Rectal smooth muscle tissue (tissue), 1 donor: ENCODE measurements around the gene CDCA8.
A peak's percentile ranks its signal among the peaks of the same experiment; 100 is the strongest.
"Not testable (repeated sequence)": the region's sequence is repeated elsewhere in the genome, so short reads cannot be mapped to it uniquely, and the experiment has no call there.

Experiments used
- H3K27ac ChIP-seq: one replicate; pipeline ENCODE4 v1.7.0; 2013; ENCODE audit warnings: low read depth, low read length, inconsistent platforms
- H3K27me3 ChIP-seq: one replicate; pipeline ENCODE4 v1.7.0; 2013; ENCODE audit warnings: low read length; ENCODE audit not compliant: control insufficient read depth, insufficient read depth
- H3K36me3 ChIP-seq: one replicate; pipeline ENCODE4 v1.7.0; 2013; ENCODE audit warnings: low read length; ENCODE audit not compliant: control insufficient read depth, insufficient read depth
- H3K4me1 ChIP-seq: one replicate; pipeline ENCODE4 v1.7.0; 2013; ENCODE audit warnings: low read length; ENCODE audit not compliant: control insufficient read depth, insufficient read depth
- H3K4me3 ChIP-seq: one replicate; pipeline ENCODE4 v1.7.0; 2013; ENCODE audit warnings: low read length
- H3K9ac ChIP-seq: one replicate; pipeline ENCODE4 v1.7.0; 2013; ENCODE audit warnings: low read length

The CDCA8 gene

DNA sequence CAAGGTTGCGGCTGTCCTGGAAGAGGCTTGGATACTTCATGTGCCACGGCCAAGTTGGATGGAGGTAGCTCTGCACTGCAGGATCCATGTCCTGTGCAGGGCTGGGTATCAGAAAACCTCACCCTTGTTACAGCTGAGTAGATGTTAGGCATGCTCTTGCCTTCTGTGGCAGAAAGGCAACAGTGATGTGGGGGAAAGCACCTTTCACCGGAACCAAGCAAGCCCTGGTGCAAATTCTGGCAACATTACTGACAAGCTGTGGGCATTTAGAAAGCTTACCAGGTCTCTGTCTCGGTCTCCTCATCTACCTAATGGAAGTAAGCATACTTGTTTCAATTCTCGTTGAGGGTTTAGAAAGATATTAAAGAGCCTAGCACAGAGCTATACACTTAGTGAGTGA lies 14.5 kb upstream of the CDCA8 start:
- Histone ChIP-seq H3K27ac (no peak overlapping the region), H3K36me3 (peaks cover 6% of the 10 kb centered on the region), H3K4me1 (peaks cover 15% of the 10 kb centered on the region), H3K9ac (no peak overlapping the region), H3K4me3 (no peak overlapping the region), H3K27me3 (no peaks in the 10 kb centered on the region)

DNA sequence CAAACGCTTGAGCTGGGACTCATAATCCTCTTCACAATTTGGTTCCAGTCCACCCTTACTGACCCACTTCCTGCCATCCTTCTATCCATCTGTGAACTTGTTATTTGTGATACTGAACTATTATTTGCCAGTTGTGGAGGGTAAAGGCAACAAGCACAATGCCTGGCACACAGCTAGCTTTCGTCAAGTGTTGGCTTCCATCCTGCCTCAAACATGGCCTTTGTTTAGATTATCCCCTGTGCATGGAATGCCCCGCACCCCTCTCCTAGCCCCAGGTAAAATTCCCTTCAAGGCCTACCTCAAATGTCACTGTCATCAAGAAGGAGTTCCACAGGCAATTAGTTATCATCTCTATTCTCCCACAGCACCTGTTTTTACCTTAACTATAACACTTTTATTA lies 11.4 kb upstream of the CDCA8 start:
- peaks cover 10% of the 10 kb centered on the region for H3K4me1 ChIP-seq
- H3K27ac ChIP-seq = no peak overlapping the region
- peaks cover 20% of the 10 kb centered on the region for H3K36me3 ChIP-seq
- H3K4me3 ChIP-seq = no peak overlapping the region
- no peaks in the 10 kb centered on the region for H3K27me3 ChIP-seq
- H3K9ac ChIP-seq = no peak overlapping the region

DNA sequence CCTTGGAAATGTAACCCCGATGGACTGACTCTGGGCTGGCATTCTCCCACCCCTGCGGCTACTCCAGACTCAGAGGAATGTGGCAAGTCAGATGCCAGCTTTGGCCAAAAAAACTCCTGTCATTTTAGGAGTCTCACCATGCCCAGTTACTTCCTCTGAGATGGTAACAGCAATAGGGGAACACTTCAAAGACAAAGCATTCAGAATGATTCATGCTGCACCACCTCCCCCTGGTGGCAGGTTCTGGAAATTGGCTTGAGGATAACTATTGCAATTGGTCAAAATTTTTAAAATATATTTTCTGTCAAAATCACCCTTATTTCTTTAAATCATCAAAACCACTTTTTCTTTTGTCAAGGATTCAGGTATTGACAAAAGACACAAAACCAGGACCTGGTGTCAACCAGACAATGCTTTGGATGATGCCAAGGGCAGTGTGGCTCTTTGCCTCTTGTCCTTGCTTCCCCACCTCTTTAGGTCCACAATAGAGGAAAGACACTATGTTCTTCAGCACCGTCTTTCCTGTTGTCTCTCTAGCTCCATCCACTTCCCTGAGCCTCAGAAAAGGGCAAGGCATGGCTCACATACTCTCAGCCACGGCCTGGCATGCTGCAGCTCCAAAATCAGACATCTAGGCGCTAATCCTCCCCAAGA lies 9.9 kb upstream of the CDCA8 start:
- Histone ChIP-seq H3K27me3 (no peaks in the 10 kb centered on the region), H3K9ac (no peak overlapping the region), H3K4me3 (no peak overlapping the region), H3K27ac (no peak overlapping the region), H3K36me3 (peaks cover 26% of the 10 kb centered on the region), H3K4me1 (no peaks in the 10 kb centered on the region)

DNA sequence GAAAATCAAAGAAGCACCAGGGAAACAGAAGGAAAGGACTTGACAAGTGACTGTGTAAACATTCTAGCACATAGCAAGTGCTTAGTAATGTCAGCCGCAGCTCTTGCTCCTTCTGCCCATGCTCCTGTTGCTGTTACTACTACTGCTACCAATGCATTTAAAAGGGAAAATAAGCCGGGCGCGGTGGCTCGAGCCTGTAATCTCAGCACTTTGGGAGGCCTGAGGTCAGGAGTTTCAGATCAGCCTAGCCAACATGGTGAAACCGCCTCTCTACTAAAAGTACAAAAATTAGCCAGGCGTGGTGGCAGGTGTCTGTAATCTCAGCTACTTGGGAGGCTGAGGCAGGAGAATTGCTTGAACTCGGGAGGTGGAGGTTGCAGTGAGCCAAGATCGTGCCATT lies 8.1 kb upstream of the CDCA8 start:
- not testable (repeated sequence) for H3K27me3 ChIP-seq, H3K4me3 ChIP-seq, H3K27ac ChIP-seq, H3K9ac ChIP-seq, H3K4me1 ChIP-seq
- H3K36me3 ChIP-seq = peaks cover 26% of the 10 kb centered on the region

DNA sequence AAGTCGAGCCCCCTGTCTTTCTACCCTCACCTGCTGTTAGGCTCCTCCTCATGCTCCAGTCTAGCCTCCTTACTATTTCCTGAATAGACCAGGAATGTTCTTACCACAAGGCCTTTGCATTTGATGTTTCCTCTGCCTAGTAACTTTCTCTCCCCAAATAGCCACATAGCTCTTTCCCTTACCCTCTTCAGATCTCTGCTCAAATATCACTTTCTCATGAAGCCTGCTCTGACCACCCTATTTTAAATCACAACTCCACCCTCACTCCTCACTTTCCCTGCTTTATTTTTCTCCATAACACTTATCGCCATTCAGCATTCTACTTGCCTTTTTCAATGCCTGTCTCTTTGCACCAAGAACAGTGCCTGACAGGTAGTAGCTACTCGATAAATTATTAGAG lies 6.6 kb upstream of the CDCA8 start:
- Histone ChIP-seq H3K27me3 (no peaks in the 10 kb centered on the region), H3K4me3 (no peak overlapping the region), H3K27ac (no peak overlapping the region), H3K4me1 (peaks cover 6% of the 10 kb centered on the region), H3K9ac (no peak overlapping the region), H3K36me3 (peaks cover 28% of the 10 kb centered on the region)

DNA sequence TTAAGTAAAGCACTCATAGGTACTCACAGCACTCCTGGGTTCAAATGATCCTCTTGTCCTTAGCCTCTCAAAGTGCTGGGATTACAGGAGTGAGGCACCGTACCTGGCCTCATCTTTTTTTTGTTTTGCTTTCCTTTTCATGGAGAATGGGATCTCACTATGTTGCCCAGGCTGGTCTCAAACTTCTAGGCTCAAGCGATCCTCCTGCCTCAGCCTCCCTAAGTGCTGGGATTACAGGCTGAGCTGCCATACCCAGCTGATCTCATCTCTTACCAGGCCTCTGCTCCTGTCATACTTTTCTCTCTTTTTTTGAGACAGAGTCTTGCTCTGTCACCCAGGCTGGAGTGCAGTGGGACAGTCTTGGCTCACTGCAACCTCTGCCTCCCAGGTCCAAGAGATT lies 4.6 kb upstream of the CDCA8 start:
- not testable (repeated sequence) for H3K27me3 ChIP-seq, H3K4me3 ChIP-seq, H3K27ac ChIP-seq, H3K9ac ChIP-seq
- Histone ChIP-seq H3K4me1 (peaks cover 14% of the 10 kb centered on the region), H3K36me3 (peaks cover 23% of the 10 kb centered on the region)

DNA sequence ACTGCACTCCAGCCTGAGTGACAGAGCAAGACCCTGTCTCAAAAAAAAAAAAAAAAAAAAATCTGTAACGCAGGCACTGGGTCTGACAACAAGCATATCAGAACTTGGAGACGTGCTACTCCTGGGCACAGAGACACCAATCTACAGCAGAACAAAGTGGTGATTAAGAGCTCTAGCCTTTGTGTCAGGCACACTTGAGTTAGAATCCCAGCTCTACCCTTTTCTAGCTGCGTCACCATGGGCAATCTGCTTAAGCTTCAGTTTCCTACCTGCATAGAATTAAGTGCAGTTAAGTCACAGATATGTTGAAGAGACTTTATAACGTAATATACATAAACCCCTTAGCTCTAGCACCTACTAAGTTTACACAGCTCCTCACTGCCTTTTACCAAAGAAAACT lies 3.4 kb upstream of the CDCA8 start:
- Histone ChIP-seq H3K9ac (no peak overlapping the region), H3K4me1 (peaks cover 14% of the 10 kb centered on the region)

DNA sequence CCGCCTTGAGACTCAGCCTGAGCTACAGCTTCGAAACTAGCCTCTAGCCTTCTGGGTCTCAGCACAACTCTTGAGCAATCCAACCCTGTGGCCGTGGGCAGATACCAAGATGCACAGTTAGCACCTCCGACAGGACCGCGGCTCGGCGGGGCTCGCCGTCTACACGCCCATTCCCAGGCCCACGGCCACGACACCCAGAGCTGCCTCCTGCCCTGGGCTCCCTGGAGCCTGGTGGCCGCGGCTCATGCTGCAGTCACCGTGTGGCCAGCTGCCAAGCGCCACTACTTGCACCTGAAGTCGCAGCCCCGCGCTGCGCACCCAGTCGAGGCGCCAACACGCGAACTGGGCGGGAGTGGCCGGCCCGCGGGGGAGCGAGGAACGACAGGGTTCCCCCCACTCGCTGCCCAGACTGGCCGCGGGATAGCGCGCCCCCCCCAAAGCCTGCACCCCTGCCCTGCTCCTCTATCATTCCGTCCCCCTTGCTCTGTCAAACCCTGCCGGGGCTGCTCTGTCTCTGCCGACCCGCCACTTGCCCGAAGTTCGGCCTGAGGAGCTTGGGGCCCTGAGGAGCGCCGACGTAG lies 729 bp upstream of the CDCA8 start:
- H3K4me1 ChIP-seq = peaks cover 14% of the 10 kb centered on the region
- peak overlapping the region; percentile 66 for H3K9ac ChIP-seq
- H3K36me3 ChIP-seq = peaks cover 4% of the 10 kb centered on the region
- H3K27me3 ChIP-seq = no peaks in the 10 kb centered on the region
- peak overlapping the region; percentile 83 for H3K27ac ChIP-seq
- peak overlapping the region; percentile 95 for H3K4me3 ChIP-seq

More for the DNA sequence above, 3.4 kb upstream of the CDCA8 start:
- H3K27ac ChIP-seq = no peak overlapping the region
- H3K36me3 ChIP-seq = peaks cover 12% of the 10 kb centered on the region
- peak overlapping the region; percentile 95 for H3K4me3 ChIP-seq
- H3K27me3 ChIP-seq = no peaks in the 10 kb centered on the region

DNA sequence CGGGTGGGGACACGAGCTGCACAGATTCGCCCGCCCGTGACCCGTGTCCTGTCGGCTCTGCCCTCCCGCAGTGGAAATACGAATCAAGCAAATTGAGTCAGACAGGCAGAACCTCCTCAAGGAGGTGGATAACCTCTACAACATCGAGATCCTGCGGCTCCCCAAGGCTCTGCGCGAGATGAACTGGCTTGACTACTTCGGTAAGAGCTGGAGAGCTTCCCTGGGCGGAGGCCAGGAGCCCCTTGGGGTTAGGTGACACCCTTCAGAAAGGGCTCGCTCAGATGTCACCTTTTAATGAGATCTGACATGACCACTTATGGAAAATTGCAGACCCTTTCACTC lies 489 bp downstream of the CDCA8 start:
- H3K36me3 ChIP-seq = peaks cover 2% of the 10 kb centered on the region
- peak overlapping the region; percentile 95 for H3K4me3 ChIP-seq
- no peak overlapping the region for H3K27ac ChIP-seq
- no peak overlapping the region for H3K9ac ChIP-seq
- H3K4me1 ChIP-seq = peaks cover 14% of the 10 kb centered on the region
- no peaks in the 10 kb centered on the region for H3K27me3 ChIP-seq

DNA sequence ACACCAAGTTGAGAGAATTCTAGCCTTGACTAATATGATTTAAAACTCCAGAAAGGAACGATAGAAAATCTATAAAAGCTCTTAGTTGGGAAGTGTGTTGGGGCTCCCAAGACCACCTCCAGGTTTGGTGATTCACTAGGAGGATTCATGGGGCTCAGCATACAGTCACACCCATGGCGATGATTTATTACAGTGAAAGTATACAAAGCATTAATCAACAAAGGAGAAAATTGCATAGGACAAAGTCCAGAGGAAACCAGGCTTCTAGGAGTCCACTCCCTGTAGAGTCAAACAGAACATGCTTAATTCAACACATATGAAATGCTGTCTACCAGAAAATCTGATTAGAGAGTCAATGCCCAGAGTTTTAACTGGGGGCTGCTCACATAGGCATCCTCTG lies 4.8 kb downstream of the CDCA8 start:
- Histone ChIP-seq H3K27ac (no peak overlapping the region), H3K4me3 (peak overlapping the region; percentile 10), H3K9ac (no peak overlapping the region), H3K4me1 (no peaks in the 10 kb centered on the region), H3K36me3 (no peaks in the 10 kb centered on the region), H3K27me3 (no peaks in the 10 kb centered on the region)

DNA sequence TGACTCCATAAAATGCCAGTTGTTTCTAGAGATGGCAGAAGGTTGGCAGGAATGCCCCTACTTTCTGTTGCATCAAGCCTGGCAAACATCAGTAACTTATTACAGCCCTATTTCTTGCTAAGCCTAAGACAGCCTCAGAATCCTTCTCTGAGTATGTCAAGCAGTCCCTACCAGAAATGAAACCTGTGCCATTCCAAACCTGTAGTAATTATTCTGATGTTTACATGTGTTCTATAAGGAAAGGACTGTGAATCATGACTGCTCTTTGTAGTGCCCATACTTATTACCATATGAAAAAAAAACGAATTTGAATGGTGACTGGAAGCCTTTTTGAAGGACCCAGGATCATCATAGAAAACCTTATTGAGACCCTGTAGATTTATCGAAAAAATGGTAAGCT lies 5.4 kb downstream of the CDCA8 start:
- H3K9ac ChIP-seq = no peak overlapping the region
- no peak overlapping the region for H3K27ac ChIP-seq
- H3K4me3 ChIP-seq = peak overlapping the region; percentile 10
- no peaks in the 10 kb centered on the region for H3K36me3 ChIP-seq
- H3K4me1 ChIP-seq = no peaks in the 10 kb centered on the region
- no peaks in the 10 kb centered on the region for H3K27me3 ChIP-seq

DNA sequence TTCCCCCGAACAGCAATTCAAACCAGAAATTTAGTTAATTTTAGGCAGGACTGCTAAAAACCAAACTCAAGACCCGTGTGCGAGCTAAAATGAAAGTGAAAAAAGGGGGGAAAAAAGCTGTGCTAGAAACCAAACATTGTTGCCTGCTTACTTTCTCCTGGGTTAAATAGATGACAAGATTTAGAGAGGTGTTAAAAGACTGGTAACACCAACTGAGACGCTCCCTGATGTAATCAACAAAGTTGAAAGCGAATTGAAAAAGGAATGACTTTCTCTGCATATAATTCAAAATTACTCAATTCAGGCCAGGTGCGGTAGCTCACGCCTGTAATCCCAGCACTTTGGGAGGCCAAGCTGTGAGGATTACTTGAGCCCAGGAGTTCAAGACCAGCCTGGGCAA lies 6.8 kb downstream of the CDCA8 start:
- no peaks in the 10 kb centered on the region for H3K4me1 ChIP-seq
- no peaks in the 10 kb centered on the region for H3K27me3 ChIP-seq
- no peaks in the 10 kb centered on the region for H3K36me3 ChIP-seq
- no peak overlapping the region for H3K4me3 ChIP-seq
- no peak overlapping the region for H3K9ac ChIP-seq
- H3K27ac ChIP-seq = no peak overlapping the region

DNA sequence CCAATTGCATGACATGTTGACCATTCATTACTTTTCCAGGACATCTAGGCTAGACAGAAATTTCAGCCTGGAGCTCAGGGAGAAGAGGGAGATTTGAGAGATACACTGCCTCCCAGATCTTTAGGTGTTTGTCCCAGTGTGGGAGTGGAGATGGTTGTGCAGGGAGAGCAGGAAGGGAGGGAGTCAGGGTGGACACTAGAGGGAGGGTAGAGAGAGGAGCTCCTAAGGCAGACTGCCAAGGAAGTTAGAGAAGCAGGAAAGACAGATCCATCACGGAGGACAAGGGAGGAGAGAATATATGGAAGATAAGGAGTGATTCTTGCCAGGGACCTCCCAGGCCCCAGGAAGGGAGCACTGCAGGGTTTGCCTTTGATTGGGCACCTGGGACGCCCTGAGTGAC lies 8.7 kb downstream of the CDCA8 start:
- Histone ChIP-seq H3K9ac (no peak overlapping the region), H3K27ac (no peak overlapping the region), H3K4me3 (no peak overlapping the region), H3K27me3 (no peaks in the 10 kb centered on the region), H3K36me3 (no peaks in the 10 kb centered on the region), H3K4me1 (no peaks in the 10 kb centered on the region)
